Spinal cord (tissue), 10 donors: ENCODE measurements around the gene NXPE3. TPM values are rescaled to one million over a fixed set of nuclear protein-coding genes. Genes with fewer than 3 reads are reported as not detected.
"Not testable (repeated sequence)": the region's sequence is repeated elsewhere in the genome, so short reads cannot be mapped to it uniquely, and the experiment has no call there.

Experiments used
- DNase-seq, 6 donors: peaks; one replicate each; pipeline versions ENCODE4 v3.0.0 to v3.0.0-alpha.2; 2013 to 2015; ENCODE audit warnings: low spot score in 6 of 6, low read depth in 4 of 6
- H3K27ac ChIP-seq: one replicate; pipeline ENCODE4 v1.5.1; 2013; ENCODE audit warnings: low read depth, low read length, control low read depth
- H3K27me3 ChIP-seq: one replicate; pipeline ENCODE4 v1.6.1; 2013; ENCODE audit warnings: low read length; ENCODE audit not compliant: control insufficient read depth, insufficient read depth
- H3K36me3 ChIP-seq: one replicate; pipeline ENCODE4 v1.6.1; 2013; ENCODE audit warnings: low read length; ENCODE audit not compliant: control insufficient read depth, insufficient read depth
- H3K4me1 ChIP-seq: one replicate; pipeline ENCODE4 v1.6.1; 2013; ENCODE audit warnings: low read length; ENCODE audit not compliant: control insufficient read depth, insufficient read depth
- H3K4me3 ChIP-seq: one replicate; pipeline ENCODE4 v1.5.1; 2013; ENCODE audit warnings: low read depth, low read length, control low read depth
- H3K9me3 ChIP-seq: one replicate; pipeline ENCODE4 v1.6.1; 2013; ENCODE audit warnings: low read length; ENCODE audit not compliant: control insufficient read depth, insufficient read depth
- WGBS: methylation state at CpG from one replicate; pipeline ENCODE4 v1.1.5; 2013; ENCODE audit warnings: missing lambda C conversion rate; ENCODE audit not compliant: insufficient coverage; 5-methylcytosine and 5-hydroxymethylcytosine counted together
- long read RNA-seq, 4 donors: transcript quantifications; one replicate each; lab custom pipeline, GENCODE V29; 2026
- polyA plus RNA-seq, 2 donors: library from polyadenylated mRNA; unstranded; fragments of 120-200 nt; gene quantifications; one replicate each; pipeline ENCODE4 v1.2.1, GENCODE V29; 2013; ENCODE audit not compliant: insufficient read length in 2 of 2
- total RNA-seq, 2 donors: library from RNA; depleted of rRNA in 1 of 2; stranded (reverse); fragments of 120-200 nt in 1 of 2; fragments of >200 nt in 1 of 2; gene quantifications; one replicate each; pipeline versions ENCODE4 v1.2.3 to v1.2.4, GENCODE V29; 2013 to 2014
- donor health status: healthy.

Gene NXPE3
- total RNA-seq, result 10 to 100 TPM in 1 of 2 donors, 1 to 10 TPM in 1; 8.9 to 23.0 TPM
- polyA plus RNA-seq, result 10 to 100 TPM; 18.7 to 21.9 TPM
- long read RNA-seq, donor 1, partial matches to known transcripts, result 0 of 1 reads
- long read RNA-seq, donor 1, other reads (novel, unspliced or antisense), result 0 of 1 reads
- long read RNA-seq, donor 2, partial matches to known transcripts, result 0 of 1 reads
- long read RNA-seq, donor 2, other reads (novel, unspliced or antisense), result 0 of 1 reads
- long read RNA-seq, donor 3, result 0 reads
- long read RNA-seq, donor 4, full-length matches to known transcripts, result 1 of 1 reads
- long read RNA-seq, donor 4, partial matches to known transcripts, result 0 of 1 reads
- long read RNA-seq, donor 4, other reads (novel, unspliced or antisense), result 0 of 1 reads

GRCh38 chr3:101779047-101779821 is at the start of gene NXPE3:
Gene NXPE3, plus strand, starts transcription at chr3:101779211. Its CDS starts 6,386 bp downstream, at chr3:101785597.
- peak within 1 kb of the TSS; percentile 79 for H3K27ac ChIP-seq
- DNase-seq, result peak; percentile 69 to 97 (median 83)
- H3K36me3 ChIP-seq, result peaks cover 12% of the 10 kb centered on the region
- no peaks in the 10 kb centered on the region for H3K27me3 ChIP-seq
- peak within 1 kb of the TSS; percentile 91 for H3K4me3 ChIP-seq
- no peaks in the 10 kb centered on the region for H3K9me3 ChIP-seq
- under 1% methylated on average over 77 of the region's 78 CpGs for WGBS
- peaks cover 7% of the 10 kb centered on the region for H3K4me1 ChIP-seq

- Histone ChIP-seq H3K27ac (no peak overlapping the region), H3K36me3 (peaks cover 37% of the 10 kb centered on the region), H3K9me3 (no peaks in the 10 kb centered on the region), H3K4me3 (no peak overlapping the region), H3K4me1 (peaks cover 4% of the 10 kb centered on the region), H3K27me3 (no peaks in the 10 kb centered on the region)
- 93% methylated on average over 3 of the region's 5 CpGs for WGBS
- no peak for DNase-seq
Measured at GRCh38 chr3:101729586-101729985, 49.4 kb upstream of the NXPE3 start.

GRCh38 chr3:101730839-101731238 is 48.2 kb upstream of the NXPE3 start:
- Histone ChIP-seq H3K4me1 (peaks cover 4% of the 10 kb centered on the region), H3K27me3 (no peaks in the 10 kb centered on the region), H3K27ac (peak overlapping the region; percentile 6), H3K9me3 (no peaks in the 10 kb centered on the region), H3K36me3 (peaks cover 48% of the 10 kb centered on the region), H3K4me3 (no peak overlapping the region)
- DNase-seq, result no peak

GRCh38 chr3:101732240-101732641 is 46.8 kb upstream of the NXPE3 start:
- H3K4me1 ChIP-seq, result peaks cover 4% of the 10 kb centered on the region
- peak overlapping the region; percentile 42 for H3K27ac ChIP-seq
- no peak overlapping the region for H3K4me3 ChIP-seq
- no peaks in the 10 kb centered on the region for H3K27me3 ChIP-seq
- H3K36me3 ChIP-seq, result peaks cover 54% of the 10 kb centered on the region
- DNase-seq, result peak in 1 of 6 donors; percentile 47
- H3K9me3 ChIP-seq, result no peaks in the 10 kb centered on the region
- WGBS, result 86% methylated on average over 1 of the region's 4 CpGs

GRCh38 chr3:101735833-101736232 is 43.2 kb upstream of the NXPE3 start:
- Histone ChIP-seq H3K4me3 (no peak overlapping the region), H3K36me3 (peaks cover 39% of the 10 kb centered on the region), H3K9me3 (peaks cover 2% of the 10 kb centered on the region), H3K27ac (no peak overlapping the region), H3K4me1 (peaks cover 4% of the 10 kb centered on the region), H3K27me3 (no peaks in the 10 kb centered on the region)
- WGBS, result 96% methylated on average over 10 of the region's 10 CpGs
- DNase-seq, result no peak

GRCh38 chr3:101741914-101742313 is 37.1 kb upstream of the NXPE3 start:
- not testable (repeated sequence) for DNase-seq, H3K4me3 ChIP-seq, H3K36me3 ChIP-seq, H3K27me3 ChIP-seq, H3K4me1 ChIP-seq, H3K27ac ChIP-seq, H3K9me3 ChIP-seq
- WGBS, result no CpG with 5 or more reads among the region's 3 CpGs

- H3K36me3 ChIP-seq, result peaks cover 3% of the 10 kb centered on the region
- WGBS, result 0% methylated on average over 1 of the region's 1 CpG
- H3K4me3 ChIP-seq, result no peak overlapping the region
- no peaks in the 10 kb centered on the region for H3K27me3 ChIP-seq
- no peak for DNase-seq
- H3K4me1 ChIP-seq, result no peaks in the 10 kb centered on the region
- H3K27ac ChIP-seq, result no peak overlapping the region
- H3K9me3 ChIP-seq, result no peaks in the 10 kb centered on the region
Measured at GRCh38 chr3:101744811-101745210, 34.2 kb upstream of the NXPE3 start.

- not testable (repeated sequence) for H3K4me1 ChIP-seq, H3K27ac ChIP-seq, DNase-seq, H3K4me3 ChIP-seq, H3K27me3 ChIP-seq, H3K36me3 ChIP-seq, H3K9me3 ChIP-seq
- no CpG with 5 or more reads among the region's 1 CpG for WGBS
Measured at GRCh38 chr3:101745934-101746333, 33.1 kb upstream of the NXPE3 start.

GRCh38 chr3:101753386-101754113 is 25.5 kb upstream of the NXPE3 start:
- peaks cover 14% of the 10 kb centered on the region for H3K36me3 ChIP-seq
- not testable (repeated sequence) for H3K4me1 ChIP-seq, H3K27me3 ChIP-seq, H3K9me3 ChIP-seq, H3K4me3 ChIP-seq, DNase-seq, H3K27ac ChIP-seq
- 100% methylated on average over 4 of the region's 23 CpGs for WGBS
